Neural progenitor cell (in vitro differentiated cells): Measurements from ENCODE around the gene SNX5. TPM values are rescaled to one million over a fixed set of nuclear protein-coding genes. Genes with fewer than 3 reads are reported as not detected.
"Not testable (repeated sequence)": the region's sequence is repeated elsewhere in the genome, so short reads cannot be mapped to it uniquely, and the experiment has no call there.

Experiments
- DNase-seq: peaks from one replicate; pipeline ENCODE4 v3.0.0-alpha.2; 2016; ENCODE audit warnings: low spot score
- H2AFZ ChIP-seq: fragments of 200-600 bp; sonication (generic); replicated peaks from 2 replicates; pipeline ENCODE4 v1.6.1; 2016; ENCODE audit warnings: antibody characterized with exemption
- H3F3A ChIP-seq: fragments of 200-600 bp; sonication (generic); 2 replicates; pipeline ENCODE4 v1.6.1; 2016; ENCODE audit warnings: antibody characterized with exemption, low read depth
- H3K27ac ChIP-seq: fragments of 200-600 bp; sonication (generic); 2 replicates; pipeline ENCODE4 v1.5.1; 2016; ENCODE audit warnings: mild to moderate bottlenecking
- H3K27me3 ChIP-seq: fragments of 200-600 bp; sonication (generic); 2 replicates; pipeline ENCODE4 v1.6.1; 2016; ENCODE audit warnings: mild to moderate bottlenecking, moderate library complexity
- H3K36me3 ChIP-seq: fragments of 200-600 bp; sonication (generic); 2 replicates; pipeline ENCODE4 v1.5.1; 2016
- H3K4me1 ChIP-seq: fragments of 200-600 bp; sonication (generic); 2 replicates; pipeline ENCODE4 v1.6.1; 2016; ENCODE audit warnings: mixed run types
- H3K4me2 ChIP-seq: fragments of 200-600 bp; sonication (generic); 2 replicates; pipeline ENCODE4 v1.6.1; 2016
- H3K4me3 ChIP-seq: fragments of 200-600 bp; sonication (generic); 2 replicates; pipeline ENCODE4 v1.5.1; 2016
- H3K79me2 ChIP-seq: fragments of 200-600 bp; sonication (generic); 2 replicates; pipeline ENCODE4 v1.6.1; 2016; ENCODE audit warnings: low read depth
- H3K9ac ChIP-seq: fragments of 200-600 bp; sonication (generic); 2 replicates; pipeline ENCODE4 v1.6.1; 2016
- H3K9me3 ChIP-seq: fragments of 200-600 bp; sonication (generic); 2 replicates; pipeline ENCODE4 v1.5.1; 2016; ENCODE audit warnings: low read depth
- H4K20me1 ChIP-seq: fragments of 200-600 bp; sonication (generic); 2 replicates; pipeline ENCODE4 v1.6.1; 2016; ENCODE audit warnings: low read depth
- H3K27ac Mint-ChIP-seq: 3 replicates; pipeline ENCODE4 v1.8.0; 2021; ENCODE audit warnings: mixed read lengths
- H3K27me3 Mint-ChIP-seq: 2 replicates; pipeline ENCODE4 v1.8.0; 2022; ENCODE audit warnings: low read depth, mild to moderate bottlenecking, inconsistent platforms, moderate library complexity, mixed read lengths; ENCODE audit not compliant: insufficient read depth
- H3K36me3 Mint-ChIP-seq: 3 replicates; pipeline ENCODE4 v1.8.0; 2021; ENCODE audit warnings: mixed read lengths
- H3K4me1 Mint-ChIP-seq: 3 replicates; pipeline ENCODE4 v1.8.0; 2021; ENCODE audit warnings: mixed read lengths
- H3K4me3 Mint-ChIP-seq: 3 replicates; pipeline ENCODE4 v1.8.0; 2021; ENCODE audit warnings: mild to moderate bottlenecking, moderate library complexity, mixed read lengths
- H3K9me3 Mint-ChIP-seq: 3 replicates; pipeline ENCODE4 v1.8.0; 2020; ENCODE audit warnings: mixed read lengths
- EZH2 ChIP-seq: fragments of 200-600 bp; sonication (generic); IDR thresholded peaks from 2 replicates; pipeline ENCODE4 v1.6.1; 2017; ENCODE audit warnings: antibody characterized with exemption, mild to moderate bottlenecking, moderate library complexity
- EZH2phosphoT487 ChIP-seq: fragments of 200-600 bp; sonication (generic); IDR thresholded peaks from 2 replicates; pipeline ENCODE4 v1.6.1; 2017; ENCODE audit warnings: antibody characterized with exemption
- total RNA-seq: library from RNA; depleted of rRNA; stranded (reverse); fragments of >200 nt; gene quantifications from 2 replicates; pipeline ENCODE4 v1.2.3, GENCODE V29; 2015; ENCODE audit warnings: low replicate concordance
- TF ChIP-seq, protein P1 (sequence below): fragments of 200-600 bp; sonication (generic); IDR thresholded peaks from 2 replicates; pipeline ENCODE4 v1.5.1; 2017; ENCODE audit warnings: antibody characterized with exemption, mild to moderate bottlenecking

Gene SNX5
- total RNA-seq, 1 donor from 2014 or later = 226 TPM

GRCh38 chr20:17961587-17961940, 7.0 kb downstream of the SNX5 start:
- peaks cover 23% of the 10 kb centered on the region for H3F3A ChIP-seq
- H3K27ac ChIP-seq = no peak overlapping the region
- no peak overlapping the region for H3K4me2 ChIP-seq
- no peak for DNase-seq
- no peaks in the 10 kb centered on the region for H3K36me3 ChIP-seq
- H2AFZ ChIP-seq = no peak overlapping the region
- Mint-ChIP-seq H3K36me3 (peaks cover 33% of the 10 kb centered on the region), H3K9me3 (no peaks in the 10 kb centered on the region), H3K27ac (no peak overlapping the region), H3K27me3 (no peaks in the 10 kb centered on the region), H3K4me1 (peaks cover 62% of the 10 kb centered on the region), H3K4me3 (no peak overlapping the region)
- H3K9ac ChIP-seq = no peak overlapping the region
- H3K79me2 ChIP-seq = peaks cover 100% of the 10 kb centered on the region
- no peaks in the 10 kb centered on the region for H3K9me3 ChIP-seq
- TF ChIP-seq, protein P1, sequence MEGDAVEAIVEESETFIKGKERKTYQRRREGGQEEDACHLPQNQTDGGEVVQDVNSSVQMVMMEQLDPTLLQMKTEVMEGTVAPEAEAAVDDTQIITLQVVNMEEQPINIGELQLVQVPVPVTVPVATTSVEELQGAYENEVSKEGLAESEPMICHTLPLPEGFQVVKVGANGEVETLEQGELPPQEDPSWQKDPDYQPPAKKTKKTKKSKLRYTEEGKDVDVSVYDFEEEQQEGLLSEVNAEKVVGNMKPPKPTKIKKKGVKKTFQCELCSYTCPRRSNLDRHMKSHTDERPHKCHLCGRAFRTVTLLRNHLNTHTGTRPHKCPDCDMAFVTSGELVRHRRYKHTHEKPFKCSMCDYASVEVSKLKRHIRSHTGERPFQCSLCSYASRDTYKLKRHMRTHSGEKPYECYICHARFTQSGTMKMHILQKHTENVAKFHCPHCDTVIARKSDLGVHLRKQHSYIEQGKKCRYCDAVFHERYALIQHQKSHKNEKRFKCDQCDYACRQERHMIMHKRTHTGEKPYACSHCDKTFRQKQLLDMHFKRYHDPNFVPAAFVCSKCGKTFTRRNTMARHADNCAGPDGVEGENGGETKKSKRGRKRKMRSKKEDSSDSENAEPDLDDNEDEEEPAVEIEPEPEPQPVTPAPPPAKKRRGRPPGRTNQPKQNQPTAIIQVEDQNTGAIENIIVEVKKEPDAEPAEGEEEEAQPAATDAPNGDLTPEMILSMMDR = no peak
- TF ChIP-seq EZH2 = no peak
- TF ChIP-seq EZH2phosphoT487 = no peak
- H3K27me3 ChIP-seq = no peaks in the 10 kb centered on the region
- H3K4me3 ChIP-seq = peak overlapping the region; percentile 1
- H4K20me1 ChIP-seq = peaks cover 100% of the 10 kb centered on the region
- peaks cover 49% of the 10 kb centered on the region for H3K4me1 ChIP-seq

DNA sequence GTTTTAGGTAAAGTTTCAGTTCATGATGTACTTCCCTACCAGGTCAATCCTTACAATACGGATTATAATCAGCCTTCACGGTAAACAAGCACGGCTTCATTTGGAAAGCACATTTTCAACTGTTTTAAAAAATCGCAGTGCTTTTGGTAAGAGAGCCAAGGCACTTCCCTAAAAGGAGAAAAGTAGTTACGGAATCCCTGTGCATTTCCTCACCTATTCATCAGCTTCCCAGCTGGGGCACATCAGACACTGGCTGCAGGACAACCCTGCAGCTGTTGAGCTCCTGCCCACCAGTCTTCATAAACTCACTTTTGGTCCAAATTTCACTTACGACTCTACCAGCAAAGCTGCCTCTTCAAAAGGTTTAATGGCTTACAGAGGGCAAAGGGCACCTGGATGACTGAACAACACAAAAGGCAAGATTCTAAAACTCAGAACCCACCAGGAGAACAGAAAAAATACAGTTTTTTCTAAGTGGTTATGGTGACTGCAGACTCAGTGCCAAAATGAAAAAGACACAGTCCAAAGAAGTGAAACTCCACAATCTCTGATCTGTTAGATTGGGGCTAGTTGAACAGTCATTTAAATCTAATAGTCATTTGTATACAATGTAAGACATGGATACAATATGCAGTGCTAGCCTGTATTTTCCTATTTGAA, 7.5 kb downstream of the SNX5 start:
- H3K9me3 Mint-ChIP-seq = no peaks in the 10 kb centered on the region
- H3K27me3 Mint-ChIP-seq = no peaks in the 10 kb centered on the region
- peaks cover 59% of the 10 kb centered on the region for H3K4me1 Mint-ChIP-seq
- peaks cover 100% of the 10 kb centered on the region for H3K79me2 ChIP-seq
- no peak overlapping the region for H2AFZ ChIP-seq
- H3K4me3 ChIP-seq = peak overlapping the region; percentile 1
- DNase-seq = no peak
- H3K9ac ChIP-seq = no peak overlapping the region
- H3K27ac ChIP-seq = peak overlapping the region; percentile 24
- H3K4me1 ChIP-seq = peaks cover 49% of the 10 kb centered on the region
- peaks cover 20% of the 10 kb centered on the region for H3F3A ChIP-seq
- H3K27me3 ChIP-seq = no peaks in the 10 kb centered on the region
- H3K4me3 Mint-ChIP-seq = peak overlapping the region; percentile 2
- no peaks in the 10 kb centered on the region for H3K9me3 ChIP-seq
- peaks cover 35% of the 10 kb centered on the region for H3K36me3 Mint-ChIP-seq
- peak overlapping the region; percentile 36 for H3K4me2 ChIP-seq
- peaks cover 100% of the 10 kb centered on the region for H4K20me1 ChIP-seq
- no peak for TF ChIP-seq EZH2
- no peak for TF ChIP-seq EZH2phosphoT487
- TF ChIP-seq, protein P1 = no peak
- peak overlapping the region; percentile 81 for H3K27ac Mint-ChIP-seq
- H3K36me3 ChIP-seq = no peaks in the 10 kb centered on the region

GRCh38 chr20:17960400-17960885, 8.2 kb downstream of the SNX5 start:
- DNase-seq, H3K4me3 Mint-ChIP-seq, H3K27ac Mint-ChIP-seq, H3K9ac ChIP-seq, H3K36me3 ChIP-seq, H2AFZ ChIP-seq, H3K27me3 ChIP-seq, H3K9me3 ChIP-seq, H3K27ac ChIP-seq, H3K27me3 Mint-ChIP-seq, H3K9me3 Mint-ChIP-seq: not testable (repeated sequence)
- Mint-ChIP-seq H3K36me3 (peaks cover 38% of the 10 kb centered on the region), H3K4me1 (peaks cover 55% of the 10 kb centered on the region)
- Histone ChIP-seq H3F3A (peaks cover 20% of the 10 kb centered on the region), H4K20me1 (peaks cover 100% of the 10 kb centered on the region), H3K4me2 (peak overlapping the region; percentile 36), H3K4me3 (peak overlapping the region; percentile 1), H3K4me1 (peaks cover 42% of the 10 kb centered on the region), H3K79me2 (peaks cover 100% of the 10 kb centered on the region)

DNA sequence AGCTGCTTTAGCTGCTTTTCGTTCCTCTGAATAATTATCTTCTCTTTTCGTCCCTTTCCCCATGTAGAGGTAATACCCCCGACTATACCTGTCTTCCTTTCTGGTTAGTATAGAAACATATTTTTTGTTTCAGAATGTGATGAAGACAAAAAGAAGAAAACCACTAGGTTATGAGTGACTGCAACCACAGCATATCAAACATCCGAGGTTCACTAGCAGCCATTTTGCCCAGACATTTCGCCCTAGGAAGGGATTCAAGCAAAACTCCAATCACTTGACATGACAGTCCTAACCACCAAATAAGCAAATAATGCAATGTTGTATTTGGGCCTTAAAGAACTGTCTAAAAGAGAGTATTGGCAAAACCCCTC, 9.4 kb downstream of the SNX5 start:
- Mint-ChIP-seq H3K27me3 (no peaks in the 10 kb centered on the region), H3K4me3 (no peak overlapping the region), H3K4me1 (peaks cover 45% of the 10 kb centered on the region), H3K27ac (no peak overlapping the region), H3K36me3 (peaks cover 41% of the 10 kb centered on the region), H3K9me3 (no peaks in the 10 kb centered on the region)
- H3K79me2 ChIP-seq = peaks cover 100% of the 10 kb centered on the region
- TF ChIP-seq EZH2 = no peak
- TF ChIP-seq EZH2phosphoT487 = no peak
- TF ChIP-seq, protein P1 = no peak
- no peak overlapping the region for H3K4me3 ChIP-seq
- no peak overlapping the region for H3K9ac ChIP-seq
- H3K4me1 ChIP-seq = peaks cover 30% of the 10 kb centered on the region
- H4K20me1 ChIP-seq = peaks cover 100% of the 10 kb centered on the region
- H2AFZ ChIP-seq = no peak overlapping the region
- no peaks in the 10 kb centered on the region for H3K9me3 ChIP-seq
- H3K4me2 ChIP-seq = no peak overlapping the region
- no peaks in the 10 kb centered on the region for H3K27me3 ChIP-seq
- no peak for DNase-seq
- peaks cover 20% of the 10 kb centered on the region for H3F3A ChIP-seq
- H3K36me3 ChIP-seq = peaks cover 7% of the 10 kb centered on the region
- H3K27ac ChIP-seq = no peak overlapping the region
